Thyroid gland (tissue), 4 donors: ENCODE results near the gene PITHD1.

Experiments used
- CTCF ChIP-seq, 6 experiments: fragments of 200-600 bp in 3 of 6; fragments of 450-650 bp in 3 of 6; sonication (generic) in 3 of 6; IDR thresholded peaks; one replicate each; pipeline ENCODE4 v1.5.1; 2016 to 2019; ENCODE audit warnings: antibody characterized with exemption in 6 of 6, mild to moderate bottlenecking in 2 of 6, inconsistent platforms in 1 of 6, moderate library complexity in 1 of 6
- POLR2A ChIP-seq, 2 donors: fragments of 450-650 bp; IDR thresholded peaks; one replicate each; pipeline ENCODE4 v1.6.1; 2017; ENCODE audit warnings: antibody characterized with exemption in 2 of 2, mild to moderate bottlenecking in 2 of 2, moderate library complexity in 1 of 2

GRCh38 chr1:23799570-23800399 is 21.6 kb downstream of the PITHD1 start:
- TF ChIP-seq CTCF (IDR thresholded peaks at IDR 0.05), result no peak
- no peak for TF ChIP-seq POLR2A (IDR thresholded peaks at IDR 0.05)
